ENCODE data around the gene U2AF1L4.

GRCh38 chr19:35734889-35735288 is 10.3 kb downstream of the U2AF1L4 start:
- TF ChIP-seq CTCF (IDR thresholded peaks at IDR 0.05 in 4 of 5, conservative IDR thresholded peaks at IDR 0.05 in 1 of 5) (no peak), POLR2A (IDR thresholded peaks at IDR 0.05) (no peak)
